Keratinocyte (primary cell): ENCODE measurements around the gene SLC37A3. TPM values are rescaled to one million over a fixed set of nuclear protein-coding genes. Genes with fewer than 3 reads are reported as not detected.

Experiments
- DNase-seq: peaks from one replicate; pipeline ENCODE4 v3.0.0-alpha.2; 2011; ENCODE audit warnings: low read depth, missing footprints, low spot score
- FAIRE-seq: peaks from 2 replicates; lab custom pipeline; 2011; peaks lifted over from hg19 to GRCh38; lab: Jason Lieb, UNC
- H2AFZ ChIP-seq: 2 replicates; pipeline ENCODE4 v1.6.0; 2012; ENCODE audit warnings: low read length, control low read depth, inconsistent platforms; ENCODE audit not compliant: control insufficient read depth
- H3K27ac ChIP-seq: 2 replicates; pipeline ENCODE4 v1.5.1; 2011; ENCODE audit warnings: low read length; ENCODE audit not compliant: control insufficient read depth, insufficient read depth
- H3K27me3 ChIP-seq: 3 replicates; pipeline ENCODE4 v1.6.0; 2011; ENCODE audit warnings: low read length; ENCODE audit not compliant: control insufficient read depth, insufficient read depth; ENCODE audit errors: extremely low read depth
- H3K36me3 ChIP-seq, 2 experiments: 2 replicates in 1 of 2; 3 replicates in 1 of 2; pipeline ENCODE4 v1.5.1; 2011; ENCODE audit warnings: low read length in 2 of 2, mild to moderate bottlenecking in 1 of 2; ENCODE audit not compliant: control insufficient read depth in 2 of 2, insufficient read depth in 2 of 2; ENCODE audit errors: extremely low read depth in 1 of 2
- H3K4me1 ChIP-seq: 3 replicates; pipeline ENCODE4 v1.5.1; 2011; ENCODE audit warnings: low read length; ENCODE audit not compliant: control insufficient read depth, insufficient read depth; ENCODE audit errors: extremely low read depth
- H3K4me2 ChIP-seq: 3 replicates; pipeline ENCODE4 v1.6.0; 2011; ENCODE audit warnings: low read depth, low read length; ENCODE audit not compliant: control insufficient read depth, insufficient read depth; ENCODE audit errors: extremely low read depth
- H3K4me3 ChIP-seq, 3 experiments: fragments of 200-600 bp in 1 of 3; sonication (generic) in 1 of 3; 2 replicates in 2 of 3; 3 replicates in 1 of 3; pipeline ENCODE4 v1.5.1; 2011 to 2016; ENCODE audit warnings: low read length in 3 of 3, mild to moderate bottlenecking in 3 of 3, control low read depth in 2 of 3, inconsistent platforms in 1 of 3, low read depth in 1 of 3, mixed read lengths in 1 of 3, mixed run types in 1 of 3, moderate library complexity in 1 of 3; ENCODE audit not compliant: control insufficient read depth in 2 of 3, insufficient read depth in 2 of 3; ENCODE audit errors: extremely low read depth in 1 of 3
- H3K79me2 ChIP-seq: 2 replicates; pipeline ENCODE4 v1.6.0; 2012; ENCODE audit warnings: low read length; ENCODE audit not compliant: control insufficient read depth, insufficient read depth
- H3K9ac ChIP-seq: 3 replicates; pipeline ENCODE4 v1.6.0; 2011; ENCODE audit warnings: low read length; ENCODE audit not compliant: control insufficient read depth, insufficient read depth; ENCODE audit errors: extremely low read depth
- H3K9me1 ChIP-seq: 3 replicates; pipeline ENCODE4 v1.6.0; 2011; ENCODE audit warnings: low read length; ENCODE audit not compliant: control insufficient read depth, insufficient read depth; ENCODE audit errors: extremely low read depth
- H3K9me3 ChIP-seq: 2 replicates; pipeline ENCODE4 v1.5.1; 2012; ENCODE audit warnings: low read depth, low read length; ENCODE audit not compliant: control insufficient read depth
- H4K20me1 ChIP-seq: 3 replicates; pipeline ENCODE4 v1.6.0; 2011; ENCODE audit warnings: low read length; ENCODE audit not compliant: control insufficient read depth, insufficient read depth; ENCODE audit errors: extremely low read depth
- EZH2 ChIP-seq: IDR thresholded peaks from one replicate; pipeline ENCODE4 v1.6.1; 2012; ENCODE audit warnings: inconsistent platforms, mild to moderate bottlenecking, low read length, moderate library complexity
- dilution Hi-C: fragments of 300-500 bp; cut with MboI; formaldehyde crosslinking; loops from one replicate; pipeline ENCODE4 v1.7.0; 2020; ENCODE audit warnings: low sequenced_read_pairs; ENCODE audit not compliant: extremely low pct_ligation_motif_present
- polyA plus RNA-seq, 5 experiments: library from polyadenylated mRNA; depleted of rRNA in 3 of 5; stranded (reverse) in 3 of 5; stranded (forward) in 1 of 5; unstranded in 1 of 5; fragments of >200 nt; gene quantifications; 1 replicate in 1 of 5; 2 replicates in 3 of 5; 3 replicates in 1 of 5; pipeline versions ENCODE4 v1.2.1 to v1.2.3, GENCODE V29; 2011 to 2012; ENCODE audit warnings: missing spikeins in 2 of 5, low read depth in 1 of 5, low replicate concordance in 1 of 5
- TF ChIP-seq, protein P1 (sequence below), 3 experiments: IDR thresholded peaks in 1 of 3; conservative IDR thresholded peaks in 1 of 3; optimal IDR thresholded peaks in 1 of 3; 2 replicates in 2 of 3; 3 replicates in 1 of 3; pipeline versions ENCODE3 to v1.5.1; 2011; ENCODE audit warnings: low read length in 3 of 3, mild to moderate bottlenecking in 3 of 3, moderate library complexity in 2 of 3, control low read depth in 1 of 3, inconsistent platforms in 1 of 3; ENCODE audit not compliant: insufficient read depth in 2 of 3; ENCODE audit errors: extremely low read depth in 1 of 3

Gene SLC37A3
- polyA plus RNA-seq, 1 donor (not counting 4 experiments of a cell fraction or from before 2014, with no cell fraction given): 51.4 TPM

- H3K4me1 ChIP-seq: peaks cover under 1% of the 10 kb centered on the region
- dilution Hi-C loops: no loop called here
- TF ChIP-seq, protein P1, sequence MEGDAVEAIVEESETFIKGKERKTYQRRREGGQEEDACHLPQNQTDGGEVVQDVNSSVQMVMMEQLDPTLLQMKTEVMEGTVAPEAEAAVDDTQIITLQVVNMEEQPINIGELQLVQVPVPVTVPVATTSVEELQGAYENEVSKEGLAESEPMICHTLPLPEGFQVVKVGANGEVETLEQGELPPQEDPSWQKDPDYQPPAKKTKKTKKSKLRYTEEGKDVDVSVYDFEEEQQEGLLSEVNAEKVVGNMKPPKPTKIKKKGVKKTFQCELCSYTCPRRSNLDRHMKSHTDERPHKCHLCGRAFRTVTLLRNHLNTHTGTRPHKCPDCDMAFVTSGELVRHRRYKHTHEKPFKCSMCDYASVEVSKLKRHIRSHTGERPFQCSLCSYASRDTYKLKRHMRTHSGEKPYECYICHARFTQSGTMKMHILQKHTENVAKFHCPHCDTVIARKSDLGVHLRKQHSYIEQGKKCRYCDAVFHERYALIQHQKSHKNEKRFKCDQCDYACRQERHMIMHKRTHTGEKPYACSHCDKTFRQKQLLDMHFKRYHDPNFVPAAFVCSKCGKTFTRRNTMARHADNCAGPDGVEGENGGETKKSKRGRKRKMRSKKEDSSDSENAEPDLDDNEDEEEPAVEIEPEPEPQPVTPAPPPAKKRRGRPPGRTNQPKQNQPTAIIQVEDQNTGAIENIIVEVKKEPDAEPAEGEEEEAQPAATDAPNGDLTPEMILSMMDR (optimal IDR thresholded peaks at IDR 0.05 in 1 of 3, IDR thresholded peaks at IDR 0.05 in 1 of 3, conservative IDR thresholded peaks at IDR 0.05 in 1 of 3; ENCODE audit: extremely low read depth in 1 of 3, insufficient read depth in 2 of 3, low read length in 3 of 3): no peak
- TF ChIP-seq EZH2: no peak
- no peaks in the 10 kb centered on the region for H3K9me1 ChIP-seq
- no peak overlapping the region for H3K4me2 ChIP-seq
- no peaks in the 10 kb centered on the region for H4K20me1 ChIP-seq
- no peak for DNase-seq
- H3K9me3 ChIP-seq: no peaks in the 10 kb centered on the region
- no peak overlapping the region for H3K27ac ChIP-seq
- H3K9ac ChIP-seq: no peak overlapping the region
- no peaks in the 10 kb centered on the region for H3K27me3 ChIP-seq
- no peak overlapping the region for H2AFZ ChIP-seq
- no peak for FAIRE-seq
- no peak overlapping the region for H3K4me3 ChIP-seq
- H3K79me2 ChIP-seq: no peaks in the 10 kb centered on the region
- no peaks in the 10 kb centered on the region for H3K36me3 ChIP-seq
Measured at GRCh38 chr7:140310337-140311002, 87.9 kb downstream of the SLC37A3 start.

DNA sequence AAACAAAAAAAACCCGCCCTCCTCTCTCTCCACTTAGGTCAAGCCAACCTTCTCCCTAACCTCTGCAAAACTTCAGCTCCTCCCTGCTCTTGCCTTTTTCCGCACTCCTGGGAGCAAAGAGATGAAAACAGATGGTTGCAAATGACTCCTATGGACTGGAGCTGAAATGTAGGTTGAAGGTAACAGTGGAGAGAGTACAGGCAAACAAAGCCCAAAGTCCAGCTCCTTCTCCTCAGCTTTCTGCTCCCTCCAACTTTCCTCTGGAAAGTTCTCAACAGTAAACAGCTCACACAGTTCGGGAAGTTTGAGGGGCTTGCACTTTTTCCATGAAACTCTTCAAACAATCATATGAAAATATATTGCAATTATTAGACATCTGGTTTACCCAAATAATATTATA is 90.3 kb downstream of the SLC37A3 start:
- dilution Hi-C loops: no loop called here
- no peak for TF ChIP-seq EZH2
- TF ChIP-seq, protein P1 (optimal IDR thresholded peaks at IDR 0.05 in 1 of 3, IDR thresholded peaks at IDR 0.05 in 1 of 3, conservative IDR thresholded peaks at IDR 0.05 in 1 of 3; ENCODE audit: extremely low read depth in 1 of 3, insufficient read depth in 2 of 3, low read length in 3 of 3): no peak
- H3K4me3 ChIP-seq: no peak overlapping the region

More for the DNA sequence above, 90.3 kb downstream of the SLC37A3 start:
- no peaks in the 10 kb centered on the region for H3K9me1 ChIP-seq
- no peak overlapping the region for H3K27ac ChIP-seq
- FAIRE-seq: no peak
- H4K20me1 ChIP-seq: no peaks in the 10 kb centered on the region
- no peak overlapping the region for H3K4me2 ChIP-seq
- H3K36me3 ChIP-seq: no peaks in the 10 kb centered on the region
- DNase-seq: no peak
- no peaks in the 10 kb centered on the region for H3K4me1 ChIP-seq
- H2AFZ ChIP-seq: no peak overlapping the region
- no peaks in the 10 kb centered on the region for H3K9me3 ChIP-seq
- H3K79me2 ChIP-seq: no peaks in the 10 kb centered on the region
- H3K9ac ChIP-seq: no peak overlapping the region
- no peaks in the 10 kb centered on the region for H3K27me3 ChIP-seq
